MM.1S (cell line): ENCODE results near the gene BAAT.

Source experiments
- DNase-seq: peaks from one replicate; pipeline ENCODE4 v3.0.0-alpha.2; 2015
- H2AFZ ChIP-seq: fragments of 300-600 bp; sonication (generic); 2 replicates; pipeline ENCODE4 v1.6.0; 2016; ENCODE audit warnings: antibody characterized with exemption, low read length
- H3F3A ChIP-seq: fragments of 300-600 bp; sonication (generic); 2 replicates; pipeline ENCODE4 v1.6.1; 2016; ENCODE audit warnings: mild to moderate bottlenecking, antibody characterized with exemption, low read length, moderate library complexity, mixed read lengths; ENCODE audit not compliant: insufficient read depth
- H3K27ac ChIP-seq: fragments of 300-600 bp; sonication (generic); 2 replicates; pipeline ENCODE4 v1.5.1; 2016; ENCODE audit warnings: mild to moderate bottlenecking, low read length
- H3K27me3 ChIP-seq: fragments of 300-600 bp; sonication (generic); replicated peaks from 2 replicates; pipeline ENCODE4 v1.6.0; 2016; ENCODE audit warnings: low read length; ENCODE audit not compliant: insufficient read depth
- H3K36me3 ChIP-seq: fragments of 300-600 bp; sonication (generic); replicated peaks from 2 replicates; pipeline ENCODE4 v1.6.1; 2016; ENCODE audit warnings: mild to moderate bottlenecking, low read length, mixed read lengths; ENCODE audit not compliant: insufficient read depth
- H3K4me1 ChIP-seq: fragments of 300-600 bp; sonication (generic); 2 replicates; pipeline ENCODE4 v1.6.1; 2016; ENCODE audit warnings: low read length, mixed read lengths
- H3K4me2 ChIP-seq: fragments of 300-600 bp; sonication (generic); 2 replicates; pipeline ENCODE4 v1.6.0; 2016; ENCODE audit warnings: low read depth, low read length
- H3K4me3 ChIP-seq: fragments of 300-600 bp; sonication (generic); 2 replicates; pipeline ENCODE4 v1.5.1; 2016; ENCODE audit warnings: low read length, mixed read lengths
- H3K79me2 ChIP-seq: fragments of 300-600 bp; sonication (generic); 2 replicates; pipeline ENCODE4 v1.6.1; 2016; ENCODE audit warnings: mixed run types, low read length, mixed read lengths
- H3K9ac ChIP-seq: fragments of 300-600 bp; sonication (generic); 2 replicates; pipeline ENCODE4 v1.6.1; 2016; ENCODE audit warnings: low read length, mixed read lengths
- H3K9me2 ChIP-seq: fragments of 300-600 bp; sonication (generic); replicated peaks from 2 replicates; pipeline ENCODE4 v1.6.1; 2016; ENCODE audit warnings: mild to moderate bottlenecking, low read length, mixed read lengths; ENCODE audit not compliant: insufficient read depth
- H3K9me3 ChIP-seq: fragments of 300-600 bp; sonication (generic); replicated peaks from 2 replicates; pipeline ENCODE4 v1.6.1; 2016; ENCODE audit warnings: mild to moderate bottlenecking, low read length, mixed read lengths; ENCODE audit not compliant: insufficient read depth
- H4K20me1 ChIP-seq: fragments of 300-600 bp; sonication (generic); 2 replicates; pipeline ENCODE4 v1.6.1; 2016; ENCODE audit warnings: mild to moderate bottlenecking, low read length, moderate library complexity, mixed read lengths; ENCODE audit not compliant: insufficient read depth
- EZH2 ChIP-seq: fragments of 300-600 bp; sonication (generic); optimal IDR thresholded peaks from 2 replicates; pipeline ENCODE3; 2017; ENCODE audit warnings: low read depth, mild to moderate bottlenecking, antibody characterized with exemption, low read length, mixed read lengths
- EZH2phosphoT487 ChIP-seq: fragments of 300-600 bp; sonication (generic); IDR thresholded peaks from 2 replicates; pipeline ENCODE4 v1.6.1; 2018; ENCODE audit warnings: antibody characterized with exemption, low read length
- TF ChIP-seq, protein P1 (sequence below): fragments of 300-600 bp; sonication (generic); IDR thresholded peaks from 2 replicates; pipeline ENCODE4 v1.5.1; 2016; ENCODE audit warnings: antibody characterized with exemption, low read length, mixed read lengths

Gene BAAT

DNA sequence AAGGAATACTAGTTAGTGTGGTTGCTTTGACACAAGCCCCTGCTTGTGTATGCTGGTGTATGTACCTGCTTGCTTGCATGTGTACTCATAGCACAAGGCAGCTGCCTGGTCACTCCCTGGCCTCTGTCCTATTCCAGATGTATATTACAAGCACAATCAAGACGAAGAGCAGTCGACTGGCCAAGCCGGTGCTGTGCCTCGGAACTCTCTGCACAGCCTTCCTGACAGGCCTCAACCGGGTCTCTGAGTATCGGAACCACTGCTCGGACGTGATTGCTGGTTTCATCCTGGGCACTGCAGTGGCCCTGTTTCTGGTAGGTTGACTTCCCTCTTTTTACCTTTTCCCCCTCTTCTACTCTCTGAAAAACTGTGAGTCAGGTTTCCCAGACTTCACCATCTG, 72.1 kb downstream of the BAAT start:
- Histone ChIP-seq H3K4me2 (no peak overlapping the region), H3K9me2 (no peaks in the 10 kb centered on the region), H2AFZ (no peak overlapping the region), H3K27ac (no peak overlapping the region), H3K36me3 (no peaks in the 10 kb centered on the region), H3K9ac (no peak overlapping the region), H3K4me3 (no peak overlapping the region), H3F3A (no peaks in the 10 kb centered on the region), H3K27me3 (no peaks in the 10 kb centered on the region), H3K79me2 (no peaks in the 10 kb centered on the region), H3K4me1 (no peaks in the 10 kb centered on the region), H3K9me3 (no peaks in the 10 kb centered on the region), H4K20me1 (no peaks in the 10 kb centered on the region)
- TF ChIP-seq EZH2phosphoT487 (no peak), EZH2 (no peak)
- TF ChIP-seq, protein P1, sequence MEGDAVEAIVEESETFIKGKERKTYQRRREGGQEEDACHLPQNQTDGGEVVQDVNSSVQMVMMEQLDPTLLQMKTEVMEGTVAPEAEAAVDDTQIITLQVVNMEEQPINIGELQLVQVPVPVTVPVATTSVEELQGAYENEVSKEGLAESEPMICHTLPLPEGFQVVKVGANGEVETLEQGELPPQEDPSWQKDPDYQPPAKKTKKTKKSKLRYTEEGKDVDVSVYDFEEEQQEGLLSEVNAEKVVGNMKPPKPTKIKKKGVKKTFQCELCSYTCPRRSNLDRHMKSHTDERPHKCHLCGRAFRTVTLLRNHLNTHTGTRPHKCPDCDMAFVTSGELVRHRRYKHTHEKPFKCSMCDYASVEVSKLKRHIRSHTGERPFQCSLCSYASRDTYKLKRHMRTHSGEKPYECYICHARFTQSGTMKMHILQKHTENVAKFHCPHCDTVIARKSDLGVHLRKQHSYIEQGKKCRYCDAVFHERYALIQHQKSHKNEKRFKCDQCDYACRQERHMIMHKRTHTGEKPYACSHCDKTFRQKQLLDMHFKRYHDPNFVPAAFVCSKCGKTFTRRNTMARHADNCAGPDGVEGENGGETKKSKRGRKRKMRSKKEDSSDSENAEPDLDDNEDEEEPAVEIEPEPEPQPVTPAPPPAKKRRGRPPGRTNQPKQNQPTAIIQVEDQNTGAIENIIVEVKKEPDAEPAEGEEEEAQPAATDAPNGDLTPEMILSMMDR, result no peak
- DNase-seq, result no peak

- no peaks in the 10 kb centered on the region for H3K36me3 ChIP-seq
- no peaks in the 10 kb centered on the region for H3K4me1 ChIP-seq
- no peaks in the 10 kb centered on the region for H3K79me2 ChIP-seq
- no peaks in the 10 kb centered on the region for H3K9me3 ChIP-seq
- H3K27me3 ChIP-seq, result no peaks in the 10 kb centered on the region
- peak; percentile 83 for DNase-seq
- no peak overlapping the region for H3K4me2 ChIP-seq
- no peaks in the 10 kb centered on the region for H4K20me1 ChIP-seq
- H3K9me2 ChIP-seq, result no peaks in the 10 kb centered on the region
- no peaks in the 10 kb centered on the region for H3F3A ChIP-seq
- H3K9ac ChIP-seq, result no peak overlapping the region
- H2AFZ ChIP-seq, result no peak overlapping the region
- TF ChIP-seq, protein P1, result peak; percentile 70
- TF ChIP-seq EZH2, result no peak
- no peak for TF ChIP-seq EZH2phosphoT487
- H3K27ac ChIP-seq, result no peak overlapping the region
- no peak overlapping the region for H3K4me3 ChIP-seq
Measured at GRCh38 chr9:101311758-101312420, 72.9 kb downstream of the BAAT start.

DNA sequence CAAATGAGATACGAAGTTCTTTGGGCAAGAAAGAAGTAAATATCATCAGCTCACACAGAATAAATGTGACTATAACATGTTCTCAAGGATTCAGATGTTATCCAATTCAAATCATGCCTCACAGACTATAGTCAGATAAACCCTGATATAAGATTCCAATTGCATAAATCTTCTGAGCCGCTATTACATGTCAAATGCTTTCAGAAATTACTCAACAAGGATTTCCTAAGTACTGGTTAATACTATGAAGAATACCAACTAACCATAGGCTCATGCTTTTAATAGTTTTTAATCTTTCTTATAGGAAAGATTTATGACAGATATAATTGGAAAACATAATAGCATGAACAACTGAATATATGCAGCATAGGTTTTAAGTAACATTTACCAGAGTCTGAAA, 73.6 kb downstream of the BAAT start:
- no peaks in the 10 kb centered on the region for H3K9me3 ChIP-seq
- H3K27ac ChIP-seq, result no peak overlapping the region
- TF ChIP-seq, protein P1, result no peak
- no peak for TF ChIP-seq EZH2
- no peak for TF ChIP-seq EZH2phosphoT487
- no peak overlapping the region for H3K4me3 ChIP-seq
- H3K79me2 ChIP-seq, result no peaks in the 10 kb centered on the region
- no peaks in the 10 kb centered on the region for H3K9me2 ChIP-seq
- no peaks in the 10 kb centered on the region for H3F3A ChIP-seq
- no peaks in the 10 kb centered on the region for H4K20me1 ChIP-seq
- no peak overlapping the region for H2AFZ ChIP-seq
- no peaks in the 10 kb centered on the region for H3K4me1 ChIP-seq
- no peak for DNase-seq
- no peak overlapping the region for H3K4me2 ChIP-seq
- H3K9ac ChIP-seq, result no peak overlapping the region
- no peaks in the 10 kb centered on the region for H3K27me3 ChIP-seq
- H3K36me3 ChIP-seq, result no peaks in the 10 kb centered on the region
